ENCODE measurements around the gene KRT26.

KRT26 gene

GRCh38 chr17:40800381-40800780, 28.4 kb upstream of the KRT26 start:
- Mint-ChIP-seq H3K4me3 (no peak overlapping the region), H3K36me3 (ENCODE audit: low read depth) (no peaks in the 10 kb centered on the region), H3K4me1 (no peaks in the 10 kb centered on the region), H3K27me3 (ENCODE audit: low read depth, poor library complexity) (peaks cover 31% of the 10 kb centered on the region), H3K9me3 (peaks cover 4% of the 10 kb centered on the region), H3K27ac (no peak overlapping the region)
- DNase-seq, result no peak
- no peak for TF ChIP-seq CTCF (IDR thresholded peaks at IDR 0.05)

DNA sequence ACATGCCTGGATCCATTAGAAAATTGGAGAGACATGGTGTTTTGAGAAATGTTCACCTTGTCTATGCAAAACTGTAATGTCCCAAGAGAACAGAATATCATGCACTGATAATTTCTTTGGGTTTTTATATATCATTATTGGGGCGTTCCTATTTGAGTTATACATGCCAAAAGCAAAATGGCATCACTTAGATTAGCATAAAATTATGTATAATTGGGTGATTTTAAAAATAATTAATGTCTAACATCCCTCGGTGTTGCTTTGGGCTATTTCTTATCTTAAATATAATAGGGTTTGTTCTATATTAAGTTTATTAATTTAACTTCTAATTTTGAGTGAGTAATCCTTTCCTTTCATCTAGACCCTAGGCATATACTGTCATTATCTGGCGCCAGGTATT, 27.9 kb upstream of the KRT26 start, which contains the start of gene KRT28:
Gene KRT28 (minus strand): TSS at position 101 of the 400 bp plus-strand sequence. CDS start 66 bp downstream, at position 35.
- no peak within 1 kb of the TSS for H3K27ac Mint-ChIP-seq
- DNase-seq, result no peak
- no peaks in the 10 kb centered on the region for H3K9me3 Mint-ChIP-seq
- H3K36me3 Mint-ChIP-seq (ENCODE audit: low read depth), result no peaks in the 10 kb centered on the region
- no peaks in the 10 kb centered on the region for H3K4me1 Mint-ChIP-seq
- no peak for TF ChIP-seq CTCF (IDR thresholded peaks at IDR 0.05)
- no peak within 1 kb of the TSS for H3K4me3 Mint-ChIP-seq
- peaks cover 29% of the 10 kb centered on the region for H3K27me3 Mint-ChIP-seq (ENCODE audit: low read depth, poor library complexity)

- Mint-ChIP-seq H3K4me1 (no peaks in the 10 kb centered on the region), H3K36me3 (ENCODE audit: low read depth) (no peaks in the 10 kb centered on the region), H3K9me3 (no peaks in the 10 kb centered on the region), H3K27me3 (ENCODE audit: low read depth, poor library complexity) (peaks cover 27% of the 10 kb centered on the region), H3K4me3 (no peak overlapping the region), H3K27ac (no peak overlapping the region)
- no peak for TF ChIP-seq CTCF (IDR thresholded peaks at IDR 0.05)
- no peak for DNase-seq
These were observed 24.8 kb upstream of the KRT26 start for GRCh38 chr17:40796846-40797245.

- DNase-seq, result no peak
- Mint-ChIP-seq H3K4me3 (no peak overlapping the region), H3K36me3 (ENCODE audit: low read depth) (no peaks in the 10 kb centered on the region), H3K9me3 (no peaks in the 10 kb centered on the region), H3K4me1 (no peaks in the 10 kb centered on the region), H3K27ac (no peak overlapping the region), H3K27me3 (ENCODE audit: low read depth, poor library complexity) (peaks cover 27% of the 10 kb centered on the region)
- TF ChIP-seq CTCF (IDR thresholded peaks at IDR 0.05), result no peak
These were observed 23.1 kb upstream of the KRT26 start for GRCh38 chr17:40795019-40795667.

GRCh38 chr17:40794466-40794865, 22.5 kb upstream of the KRT26 start:
- Mint-ChIP-seq H3K4me1 (no peaks in the 10 kb centered on the region), H3K9me3 (no peaks in the 10 kb centered on the region), H3K27me3 (ENCODE audit: low read depth, poor library complexity) (peaks cover 32% of the 10 kb centered on the region), H3K27ac (no peak overlapping the region), H3K4me3 (no peak overlapping the region), H3K36me3 (ENCODE audit: low read depth) (no peaks in the 10 kb centered on the region)
- no peak for DNase-seq
- TF ChIP-seq CTCF (IDR thresholded peaks at IDR 0.05), result no peak

DNA sequence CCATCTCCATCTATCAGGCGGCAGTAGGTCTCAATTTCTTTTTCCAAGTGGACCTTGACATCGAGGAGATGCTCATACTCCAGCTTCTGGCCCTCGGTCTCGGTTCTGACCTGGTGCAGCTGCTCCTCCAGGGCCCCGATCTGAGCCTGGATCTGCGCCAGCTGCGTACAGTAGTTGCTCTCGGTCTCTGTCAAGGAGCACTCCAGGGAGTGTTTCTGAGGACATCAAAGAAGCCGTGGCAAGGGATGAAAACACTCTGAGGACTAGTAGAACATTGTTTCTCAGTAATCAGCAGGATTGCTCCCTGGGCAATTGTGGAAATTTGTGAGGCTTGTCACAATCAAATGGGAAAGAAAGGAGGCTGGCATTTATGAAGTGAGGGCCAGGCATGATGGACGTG, 21.8 kb upstream of the KRT26 start:
- Mint-ChIP-seq H3K4me1 (peaks cover 2% of the 10 kb centered on the region), H3K36me3 (ENCODE audit: low read depth) (no peaks in the 10 kb centered on the region), H3K27ac (no peak overlapping the region), H3K4me3 (no peak overlapping the region), H3K9me3 (no peaks in the 10 kb centered on the region), H3K27me3 (ENCODE audit: low read depth, poor library complexity) (peaks cover 34% of the 10 kb centered on the region)
- TF ChIP-seq CTCF (IDR thresholded peaks at IDR 0.05), result no peak
- no peak for DNase-seq

Measured in nephron progenitor cell (in vitro differentiated cells).